NCI-H748 (cell line): ENCODE data around the gene CREG1.

Experiments used
- DNase-seq: peaks from one replicate; lab custom pipeline; 2025; ENCODE audit not compliant: unreplicated experiment; lab: John Stamatoyannopoulos, UW

Gene CREG1

DNA sequence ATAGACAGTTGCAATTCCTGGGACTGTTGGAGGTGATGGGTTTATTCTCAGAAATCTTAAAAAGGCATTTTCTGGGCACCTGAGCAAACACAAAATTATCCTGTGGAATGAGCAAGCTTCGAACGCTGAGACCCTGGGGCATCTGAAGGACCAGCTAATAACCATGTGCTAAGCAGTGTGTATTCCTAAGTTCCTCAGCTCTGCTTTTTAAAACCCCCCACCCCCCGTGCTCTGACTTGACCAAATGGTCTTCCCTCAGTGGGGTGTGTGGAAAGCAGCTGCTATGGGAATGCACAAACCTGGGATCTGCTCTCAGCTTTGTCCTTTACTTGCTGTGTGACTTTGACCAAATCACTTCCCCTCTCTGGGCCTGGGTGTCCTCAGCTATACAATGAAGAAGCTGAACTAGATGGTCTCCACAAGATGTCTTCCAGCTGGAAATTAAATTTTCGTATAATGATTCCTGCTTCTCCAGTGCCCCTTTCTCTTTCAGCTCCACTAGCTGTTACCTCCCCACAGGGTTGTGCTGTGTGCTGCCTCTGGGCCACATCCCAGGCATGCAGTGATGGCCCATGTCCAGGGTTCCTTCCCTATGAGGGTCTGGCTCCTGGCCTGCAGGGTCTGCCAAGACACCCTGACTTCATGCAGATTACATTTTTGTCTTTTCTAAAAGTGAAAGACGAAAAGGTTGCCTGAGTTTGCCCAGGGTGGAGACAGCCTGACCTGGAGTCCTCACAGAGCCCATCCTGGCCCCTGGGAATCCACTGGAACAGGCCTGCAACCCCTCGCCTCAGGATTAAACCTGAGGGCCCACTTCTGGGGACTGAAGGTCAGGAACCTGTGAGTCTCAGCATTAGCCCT lies 20.4 kb downstream of the CREG1 start:
- DNase-seq: no peak

DNA sequence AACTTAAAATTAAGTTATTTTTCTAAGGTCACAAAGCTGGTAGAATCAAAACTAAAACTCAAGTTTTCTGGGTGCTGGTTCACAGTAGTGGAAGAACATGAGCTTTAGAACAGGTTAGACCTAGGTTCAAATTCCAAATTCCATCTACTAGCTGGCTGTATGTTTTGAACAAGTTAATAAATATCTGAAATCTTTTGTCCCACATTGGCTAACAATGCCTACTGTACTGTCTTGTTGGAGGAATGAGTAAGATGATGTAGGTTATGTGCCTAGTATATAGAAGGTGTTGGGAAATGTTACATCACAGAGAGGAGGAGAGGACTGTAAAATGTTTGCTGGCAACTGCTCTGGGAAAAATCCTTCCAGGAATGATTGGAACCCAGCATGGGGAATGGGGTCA lies 21.2 kb downstream of the CREG1 start:
- no peak for DNase-seq

DNA sequence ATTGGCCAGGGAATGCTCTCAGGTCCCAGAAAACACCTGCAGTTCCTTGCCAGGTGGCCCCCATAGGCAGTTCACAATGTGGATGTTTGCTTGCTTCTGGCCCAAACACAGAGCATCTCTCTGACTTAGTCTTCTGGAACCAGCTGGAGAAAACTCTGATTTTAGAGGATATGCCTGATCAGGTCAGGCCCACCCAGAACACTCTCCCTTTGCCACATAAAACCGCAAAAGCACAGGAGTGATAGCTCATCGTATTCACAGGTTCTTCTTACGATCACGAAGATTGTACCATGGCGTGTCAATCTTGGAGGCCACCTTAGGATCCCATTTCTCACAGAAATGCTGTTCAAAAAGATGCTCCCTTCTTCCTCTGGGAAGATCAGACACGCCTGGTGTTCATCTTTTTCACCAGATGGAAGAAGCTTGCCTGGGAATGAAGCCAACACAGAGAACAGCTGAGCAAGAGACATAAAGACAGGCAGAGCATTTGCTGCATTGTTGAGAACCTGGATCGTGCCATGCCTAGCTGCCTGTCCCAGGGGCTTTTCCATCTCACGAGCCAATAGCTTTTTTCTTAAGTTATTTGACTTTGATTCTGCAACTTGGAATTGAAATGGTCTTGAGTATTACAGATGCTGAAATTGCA lies 23.6 kb downstream of the CREG1 start:
- DNase-seq: no peak

DNA sequence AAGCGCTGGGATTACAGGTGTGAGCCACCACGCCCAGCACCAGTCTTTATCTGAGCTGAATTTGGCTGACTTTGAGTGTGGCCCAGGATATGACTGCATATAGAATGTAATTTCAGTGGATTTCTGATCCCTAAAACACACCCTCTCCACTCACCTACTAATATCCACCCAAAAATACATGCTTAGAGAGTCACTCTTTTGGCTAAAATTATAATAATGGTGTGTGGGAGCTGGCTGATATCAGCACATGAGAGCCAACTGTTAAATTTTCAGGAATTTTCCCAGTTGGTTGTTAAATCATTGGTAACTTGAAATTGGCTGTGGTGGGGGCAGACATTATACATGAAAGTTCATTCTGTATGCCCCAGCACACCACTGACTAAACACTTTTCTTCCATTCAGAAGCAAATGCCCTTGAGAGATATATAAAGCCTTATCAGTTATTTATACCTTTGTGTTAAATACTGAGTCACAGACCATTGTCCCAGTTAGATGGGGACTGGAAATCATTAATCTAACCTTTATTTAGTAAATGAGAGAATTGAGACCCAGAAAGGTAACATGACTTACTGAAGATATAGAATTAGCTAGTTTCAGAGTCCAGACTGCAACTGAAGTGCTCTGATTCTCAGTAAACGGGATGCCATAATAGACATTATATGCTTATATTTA lies 25.4 kb downstream of the CREG1 start:
- DNase-seq: no peak

DNA sequence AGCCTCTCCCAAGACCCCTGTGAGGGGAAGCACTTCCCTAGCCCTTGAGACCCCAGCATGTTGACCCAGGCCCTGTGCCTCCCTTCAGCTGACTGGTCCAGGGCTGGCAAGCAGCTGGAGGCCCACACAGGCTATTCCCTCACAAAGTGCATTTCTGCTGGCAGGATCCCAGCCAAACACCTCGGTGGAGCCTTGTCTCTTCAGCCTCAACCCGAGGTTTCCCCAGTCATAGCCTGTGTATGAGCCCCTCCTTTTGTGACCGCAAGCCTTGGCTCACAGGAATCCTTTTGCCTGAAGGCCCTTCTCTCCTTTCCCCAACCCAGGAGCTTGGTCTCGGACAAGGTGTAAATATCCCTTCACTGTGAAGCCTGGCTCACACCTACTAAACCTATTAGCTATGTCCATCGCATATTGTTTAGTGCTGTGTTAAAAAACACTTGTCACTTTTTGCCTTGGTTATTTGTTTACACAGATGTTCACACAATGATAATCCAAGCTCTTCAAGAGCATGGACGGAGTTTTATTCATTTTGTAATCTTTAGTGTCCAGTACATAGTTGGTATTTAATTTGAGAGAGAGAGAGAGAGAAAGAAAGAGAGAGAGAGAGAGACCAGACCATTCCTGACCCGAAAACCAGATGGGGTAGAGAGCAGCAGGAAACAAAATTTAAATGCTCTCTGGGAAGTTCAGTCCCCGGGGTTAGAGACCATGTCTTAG lies 26.7 kb downstream of the CREG1 start:
- DNase-seq: no peak

DNA sequence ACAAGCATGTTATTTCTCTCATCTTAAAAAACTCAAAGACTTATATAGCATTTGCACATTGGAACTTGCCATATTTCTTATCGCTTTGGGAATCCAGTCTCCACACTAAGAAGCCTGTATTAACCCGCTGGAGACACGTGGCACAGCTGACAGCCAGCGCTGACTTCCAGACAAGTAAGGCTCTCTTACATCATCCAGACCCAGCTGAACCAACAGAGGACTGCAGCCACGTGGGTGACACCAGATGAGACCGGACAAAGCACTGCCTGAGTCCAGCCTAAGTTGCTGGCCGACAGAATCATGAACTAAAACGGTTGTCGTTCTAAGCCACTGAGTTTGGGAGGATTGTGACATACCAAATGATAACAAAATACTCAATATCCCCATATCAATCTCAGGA lies 28.9 kb downstream of the CREG1 start:
- no peak for DNase-seq

DNA sequence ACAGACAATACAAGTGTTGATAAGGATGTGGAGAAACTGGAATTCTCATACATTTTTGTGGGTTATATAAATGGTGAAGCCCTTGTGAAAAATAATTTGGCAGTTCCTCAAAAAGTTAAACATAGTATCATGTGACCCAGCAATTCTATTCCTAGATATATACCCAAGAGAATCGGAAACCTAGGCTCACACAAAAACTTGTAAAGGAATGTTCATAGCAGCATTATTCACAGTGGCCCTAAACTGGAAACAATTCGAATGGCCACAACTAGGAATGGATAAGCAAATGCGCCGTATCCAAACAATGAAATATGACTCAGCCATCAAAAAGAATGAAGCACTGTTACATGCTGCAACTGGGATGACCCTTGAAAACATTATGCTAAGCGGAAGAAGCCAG lies 31.3 kb downstream of the CREG1 start:
- DNase-seq: no peak

DNA sequence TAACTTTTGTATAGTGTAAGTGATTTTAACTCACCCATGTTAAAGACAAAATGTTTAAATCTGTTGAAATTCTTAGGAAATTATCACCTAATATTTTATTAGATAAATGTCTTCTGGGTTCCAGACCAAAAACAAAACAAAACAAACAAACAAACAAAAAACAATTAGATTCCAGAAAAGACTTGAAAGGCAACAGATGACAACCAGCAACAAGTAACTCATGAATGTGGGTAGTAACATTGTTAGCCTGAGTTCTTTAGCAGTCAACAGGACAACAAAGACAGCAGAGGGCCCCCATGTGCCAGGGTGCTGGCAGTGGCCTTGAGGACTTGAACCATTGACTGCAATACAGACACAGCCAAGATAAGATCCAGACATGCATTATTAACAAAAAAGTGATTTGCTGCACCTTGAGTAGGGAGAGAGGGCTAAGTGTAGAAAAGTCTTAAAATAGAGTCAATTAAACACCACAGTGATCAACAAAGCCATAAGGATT lies 32.8 kb downstream of the CREG1 start:
- no peak for DNase-seq

DNA sequence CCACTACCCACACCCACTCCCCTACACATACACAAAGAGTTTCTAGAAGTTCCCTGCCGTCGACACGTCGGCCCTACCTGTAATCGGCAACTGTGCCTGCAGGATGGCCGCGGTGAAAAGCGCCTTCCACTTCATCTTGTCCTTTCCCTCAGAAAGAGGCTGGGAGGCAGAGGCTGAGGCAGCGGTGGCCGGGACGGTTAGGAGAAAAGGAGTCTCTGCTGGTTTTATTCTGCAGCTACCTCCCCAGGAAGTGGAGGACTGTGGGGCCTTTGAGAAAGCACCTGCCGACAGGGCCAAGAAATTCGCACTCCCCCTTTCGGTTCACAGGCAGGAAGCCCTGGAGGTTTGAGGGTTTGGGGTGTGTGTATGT lies 35.2 kb downstream of the CREG1 start, which contains the start of gene CD247:
CD247 (minus strand) TSS at position 199 of the 370 bp plus-strand sequence; CDS start at position 135, 64 bp downstream.
- no peak for DNase-seq

DNA sequence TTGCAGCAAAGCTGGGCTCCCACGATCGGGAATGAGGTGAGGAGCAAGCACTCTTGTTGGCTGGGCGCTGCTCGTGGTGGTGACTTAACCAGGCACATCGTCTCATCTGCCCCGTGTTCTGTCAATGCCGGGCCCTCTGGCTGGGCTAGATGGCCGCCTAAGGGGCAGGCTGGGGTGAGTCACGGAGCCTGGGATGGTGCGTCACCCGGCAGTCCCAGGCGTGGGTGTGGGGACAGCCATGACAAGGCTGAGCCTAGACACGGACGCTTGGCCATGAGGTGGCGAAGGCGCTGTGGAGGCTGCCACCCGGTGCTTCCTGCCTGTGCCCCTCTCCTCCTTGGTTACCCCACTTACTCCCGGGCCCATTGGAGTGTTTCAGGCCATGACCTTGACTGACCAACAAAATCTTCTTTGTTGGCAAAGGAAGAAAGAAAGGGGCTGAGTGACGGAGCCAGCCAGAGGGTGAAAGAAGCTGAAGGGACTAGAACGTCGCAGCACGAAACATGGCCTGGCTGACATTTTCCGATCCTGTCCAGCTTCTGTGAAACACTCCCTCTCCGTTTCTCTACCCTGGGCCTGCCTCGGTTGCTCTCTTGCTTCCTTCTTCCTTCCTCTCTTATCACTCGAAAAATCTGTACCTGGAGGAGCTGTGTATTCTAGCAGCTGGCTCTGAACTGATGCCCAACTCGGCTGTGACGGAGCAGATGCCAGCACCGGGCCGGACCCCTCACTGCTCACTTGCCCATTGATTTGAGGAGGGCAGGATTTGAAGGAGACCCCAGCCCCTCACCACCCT lies 35.8 kb downstream of the CREG1 start:
- no peak for DNase-seq

DNA sequence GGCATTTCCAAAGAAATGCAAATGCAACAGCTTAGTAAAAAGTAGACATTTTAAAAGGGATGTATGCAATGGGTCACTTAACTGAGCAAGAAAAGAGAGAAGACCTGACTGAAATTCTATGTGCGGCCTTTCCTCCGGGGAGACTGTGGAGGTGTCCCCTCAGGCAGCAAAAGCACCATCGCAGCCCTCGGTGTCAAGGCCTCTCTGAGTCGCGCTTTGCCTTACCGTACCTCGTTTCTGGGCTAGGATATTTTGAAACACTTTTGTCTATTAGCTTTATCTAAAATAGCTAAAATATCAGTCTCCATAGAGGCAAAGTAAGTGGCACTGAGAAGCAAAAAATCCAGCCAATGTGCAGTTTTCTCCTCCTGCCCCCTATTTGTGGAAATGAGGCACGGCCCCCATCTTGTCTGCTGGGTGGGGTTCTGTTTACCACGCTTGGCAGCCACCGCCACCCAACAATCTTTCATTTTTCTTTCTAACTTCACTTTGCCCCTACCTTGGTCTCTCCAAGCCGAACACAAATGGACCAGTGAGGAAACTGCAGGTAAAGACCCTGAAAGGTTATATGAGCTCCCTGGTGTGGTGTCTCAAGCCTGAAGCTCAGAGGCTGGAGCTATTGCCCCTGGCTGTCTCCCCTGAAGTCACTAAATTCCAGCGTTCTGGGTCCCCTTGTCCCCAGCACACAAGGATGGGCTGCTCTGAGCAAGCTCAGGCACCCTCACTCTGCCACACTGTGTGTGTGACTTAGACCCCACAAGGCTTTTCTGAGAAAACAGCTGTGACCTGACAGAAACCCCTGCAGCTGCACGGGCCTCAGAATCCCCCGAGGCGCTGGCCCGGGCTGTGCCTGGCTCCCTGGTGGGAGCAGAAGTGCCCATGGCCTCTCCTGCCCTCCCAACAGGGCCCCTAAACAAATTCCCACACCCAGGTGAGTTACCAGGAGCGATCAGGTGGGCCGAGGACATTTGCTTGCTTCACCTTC lies 36.9 kb downstream of the CREG1 start:
- no peak for DNase-seq

DNA sequence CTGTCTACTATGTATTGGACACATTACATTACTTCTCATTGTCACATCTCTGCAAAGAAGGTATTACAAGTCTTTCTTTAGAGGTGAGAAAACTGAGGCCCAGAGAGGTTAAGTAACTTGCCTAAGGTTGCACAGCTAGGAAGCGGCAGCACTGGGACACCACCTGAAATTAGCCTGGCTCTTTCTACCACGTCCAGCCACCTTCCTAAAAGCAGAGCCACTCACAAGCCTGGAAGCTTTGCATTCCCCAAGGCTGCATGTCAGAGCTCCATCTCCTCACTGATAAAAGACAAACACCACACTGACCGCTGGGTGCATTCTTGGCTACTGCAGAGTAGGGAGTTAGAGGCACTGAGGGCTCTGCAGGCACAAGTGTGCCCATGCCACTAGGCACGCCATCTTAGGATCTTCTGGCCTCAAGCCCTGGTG lies 37.7 kb downstream of the CREG1 start:
- no peak for DNase-seq

DNA sequence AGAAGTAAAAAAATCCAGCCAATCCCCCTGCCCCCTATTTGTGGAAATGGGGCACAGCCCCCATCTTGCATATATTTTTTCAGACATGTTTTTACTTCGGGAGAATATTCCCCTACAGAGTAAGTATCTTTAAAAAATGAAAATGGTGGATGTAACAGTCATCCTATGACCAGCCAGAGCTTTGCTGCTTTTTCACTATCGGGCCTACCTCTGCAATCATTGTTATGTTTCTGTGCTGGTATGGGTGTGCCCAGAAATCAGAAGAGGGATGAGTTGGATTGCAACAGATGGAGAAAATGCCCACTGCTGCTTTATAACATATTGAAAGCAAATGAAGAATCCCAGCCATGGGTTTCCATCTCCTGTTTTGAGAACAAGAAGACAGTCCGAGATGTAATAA lies 38.1 kb downstream of the CREG1 start:
- DNase-seq: no peak

DNA sequence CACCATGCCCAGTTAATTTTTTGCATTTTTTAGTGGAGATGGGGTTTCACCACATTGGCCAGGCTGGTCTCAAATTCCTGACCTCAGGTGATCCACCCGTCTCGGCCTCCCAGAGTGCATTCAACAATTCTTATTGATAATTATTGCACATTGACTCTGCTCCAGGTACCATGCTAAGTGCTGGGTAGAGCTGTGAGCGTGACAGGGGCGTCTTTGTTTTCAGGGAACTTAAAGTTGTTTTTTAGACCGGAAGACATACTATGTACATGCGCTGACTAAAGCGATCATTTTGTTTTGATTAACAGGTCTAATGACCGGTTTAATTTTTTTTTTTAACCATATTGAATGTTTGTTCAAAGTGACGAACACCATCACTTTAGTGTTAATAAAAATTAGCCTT lies 39.3 kb downstream of the CREG1 start:
- no peak for DNase-seq

DNA sequence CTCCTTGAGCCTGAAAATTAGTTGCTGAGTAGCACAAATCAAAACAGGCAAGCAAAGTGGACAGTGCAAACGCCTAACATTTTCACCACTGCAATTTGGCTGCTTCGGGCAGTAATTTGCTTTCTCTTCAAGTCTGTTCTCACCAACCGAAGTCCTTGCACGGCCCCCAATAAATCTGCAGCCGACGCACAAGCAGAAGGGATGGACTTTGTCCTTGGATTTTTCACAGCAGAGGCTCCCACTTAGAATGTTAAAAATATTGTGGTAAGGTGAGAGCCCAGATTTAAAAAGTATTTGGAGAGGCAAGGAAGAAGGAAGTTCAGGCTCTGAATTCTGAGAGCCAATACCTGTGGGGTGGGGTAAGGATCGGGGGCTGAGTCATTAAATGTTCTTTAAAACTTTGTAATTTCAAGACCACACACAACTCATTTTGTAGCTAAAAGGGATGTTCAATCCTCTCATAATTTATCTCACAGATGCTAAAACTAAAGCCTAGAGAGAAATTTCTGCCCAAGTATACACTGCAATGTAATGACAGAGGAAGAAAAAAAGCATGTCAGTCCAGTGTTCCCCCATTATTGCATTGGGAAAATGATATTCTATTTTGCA lies 41.4 kb downstream of the CREG1 start:
- no peak for DNase-seq

DNA sequence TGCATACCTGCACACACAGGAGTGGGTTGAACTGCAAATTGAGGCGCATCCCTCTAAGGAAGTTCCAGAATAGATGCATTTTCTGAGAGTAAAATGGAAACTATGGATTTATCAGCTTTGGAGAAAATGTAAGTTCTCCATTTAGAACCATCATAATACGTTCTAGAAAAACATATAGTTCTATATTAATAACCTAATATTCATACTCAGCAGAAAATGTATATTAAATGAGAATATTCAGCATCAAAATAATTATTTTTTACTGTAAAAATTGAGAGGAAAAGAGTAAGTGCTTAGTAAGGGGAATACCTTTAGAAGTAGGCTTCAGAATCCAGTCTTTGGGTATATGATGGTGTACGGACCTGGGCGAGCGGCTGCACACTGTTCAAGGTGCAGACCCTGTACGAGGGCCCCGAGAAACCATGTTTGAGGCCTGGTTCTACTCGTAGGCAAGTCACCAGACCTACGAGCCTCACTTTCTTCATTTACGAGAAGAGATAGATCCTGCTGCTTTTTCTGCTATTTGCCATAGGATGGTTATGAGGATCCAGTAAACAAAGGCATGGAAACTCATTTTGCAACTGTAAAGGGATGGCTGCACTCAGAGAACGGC lies 42.1 kb downstream of the CREG1 start:
- no peak for DNase-seq

DNA sequence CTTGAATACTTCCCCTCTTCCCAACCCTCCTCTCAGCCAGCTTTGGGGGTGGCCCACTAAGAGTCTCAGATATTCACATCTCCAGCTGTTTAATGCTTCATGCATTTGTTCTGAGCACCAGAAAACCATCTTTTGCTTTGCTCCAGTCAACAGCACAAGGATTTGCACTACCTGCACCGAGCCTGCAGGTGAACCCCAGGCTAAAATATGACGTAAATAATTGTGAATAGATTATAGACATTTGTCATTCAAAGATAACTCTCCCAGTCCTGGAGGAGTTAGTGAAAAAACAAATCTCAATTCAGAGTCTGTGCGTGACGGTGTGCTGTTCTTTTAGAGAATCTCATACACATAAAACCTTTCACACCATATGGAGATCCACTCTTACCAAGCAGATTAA lies 42.7 kb downstream of the CREG1 start:
- no peak for DNase-seq

DNA sequence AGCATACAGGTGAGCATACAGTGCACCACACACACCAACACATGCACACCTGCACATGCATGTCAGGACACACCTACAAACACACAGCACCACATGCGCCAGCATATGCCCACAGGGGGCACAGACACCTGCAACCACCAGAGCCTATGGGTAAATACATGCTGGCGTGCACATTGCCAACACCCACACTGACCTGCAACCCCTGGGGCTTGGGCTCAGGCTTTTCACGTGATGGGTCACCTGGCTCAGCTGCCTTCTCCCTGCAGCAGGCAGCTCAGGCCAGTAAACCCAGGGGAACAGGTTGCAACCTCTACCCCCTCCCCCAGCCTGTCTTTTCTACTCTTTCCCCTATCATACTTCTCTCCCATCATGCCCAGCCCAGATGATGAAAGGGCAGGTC lies 43.3 kb downstream of the CREG1 start:
- DNase-seq: peak; percentile 39
